Upper lobe of right lung (tissue), 1 donor: ENCODE measurements around the gene ACOXL. TPM values are rescaled to one million over a fixed set of nuclear protein-coding genes. Genes with fewer than 3 reads are reported as not detected.

ENCODE experiments used
- ATAC-seq: fragments of 200-7000 bp; cut with Tn5 transposase; one replicate; pipeline ENCODE4 v1.9.1; 2020; ENCODE audit warnings: mild to moderate bottlenecking, moderate library complexity
- DNase-seq: peaks from one replicate; pipeline ENCODE4 v3.0.0-alpha.2; 2020
- H3K27ac ChIP-seq: fragments of 200-600 bp; one replicate; pipeline ENCODE4 v1.8.0; 2022
- H3K27me3 ChIP-seq: fragments of 200-600 bp; one replicate; pipeline ENCODE4 v1.8.0; 2022; ENCODE audit warnings: mild to moderate bottlenecking
- H3K36me3 ChIP-seq: fragments of 200-600 bp; one replicate; pipeline ENCODE4 v1.8.0; 2022
- H3K4me1 ChIP-seq: fragments of 200-600 bp; one replicate; pipeline ENCODE4 v1.8.0; 2022
- H3K4me3 ChIP-seq: fragments of 200-600 bp; one replicate; pipeline ENCODE4 v1.8.0; 2022; ENCODE audit warnings: mild to moderate bottlenecking
- H3K9me3 ChIP-seq: fragments of 200-600 bp; one replicate; pipeline ENCODE4 v1.8.0; 2022
- intact Hi-C: fragments of 100-400 bp; cut with DNase I; formaldehyde crosslinking; loops from one replicate; pipeline ENCODE4 v1.11.0; 2022
- total RNA-seq: library from RNA; stranded (reverse); fragmentation: NEBNext Ultra II Directional; extraction: Animal tissue kit (Norgen Biotek cat#: 25700); gene quantifications from one replicate; pipeline ENCODE4 v1.2.1, GENCODE V29; 2021
- TF ChIP-seq, protein P1 (sequence below): fragments of 200-600 bp; IDR thresholded peaks from one replicate; pipeline ENCODE4 v1.8.0; 2022; ENCODE audit warnings: antibody characterized with exemption
- donor health status: DM: no; HTN: yes; CAD: no; lungs with severe emphysema.

Gene ACOXL
- total RNA-seq, 1 donor from 2014 or later = 47.5 TPM

DNA sequence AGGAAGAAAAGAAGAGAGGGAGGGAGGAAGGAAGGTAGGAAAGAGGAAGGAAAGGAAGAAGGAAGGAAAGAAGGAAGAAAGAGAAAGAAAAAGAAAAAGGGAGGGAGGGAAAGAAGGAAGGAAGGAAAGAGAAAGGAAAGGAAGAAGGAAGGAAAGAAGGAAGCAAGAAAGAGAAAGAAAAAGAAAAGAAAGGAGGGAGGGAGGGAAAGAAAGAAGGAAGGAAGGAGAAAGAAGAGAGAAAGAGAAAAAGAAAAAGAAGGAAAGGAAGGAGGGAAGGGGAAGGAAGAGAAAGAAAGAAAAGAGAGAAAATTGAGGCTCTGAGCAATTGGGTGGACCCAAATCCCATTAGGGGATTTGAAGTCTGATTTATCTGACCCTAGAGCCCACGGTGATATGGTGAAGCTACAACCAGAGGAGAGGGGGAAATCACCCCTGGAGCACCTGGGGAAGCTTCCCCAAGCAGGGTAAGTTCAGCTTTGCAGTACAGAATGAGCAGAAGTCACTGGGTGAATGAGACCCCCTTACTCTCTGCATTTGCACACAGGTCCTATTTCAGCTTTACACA is 210.8 kb downstream of the ACOXL start:
- no peaks in the 10 kb centered on the region for H3K9me3 ChIP-seq
- intact Hi-C loops = no loop called here
- peaks cover 7% of the 10 kb centered on the region for H3K4me1 ChIP-seq
- H3K36me3 ChIP-seq = no peaks in the 10 kb centered on the region
- TF ChIP-seq, protein P1, sequence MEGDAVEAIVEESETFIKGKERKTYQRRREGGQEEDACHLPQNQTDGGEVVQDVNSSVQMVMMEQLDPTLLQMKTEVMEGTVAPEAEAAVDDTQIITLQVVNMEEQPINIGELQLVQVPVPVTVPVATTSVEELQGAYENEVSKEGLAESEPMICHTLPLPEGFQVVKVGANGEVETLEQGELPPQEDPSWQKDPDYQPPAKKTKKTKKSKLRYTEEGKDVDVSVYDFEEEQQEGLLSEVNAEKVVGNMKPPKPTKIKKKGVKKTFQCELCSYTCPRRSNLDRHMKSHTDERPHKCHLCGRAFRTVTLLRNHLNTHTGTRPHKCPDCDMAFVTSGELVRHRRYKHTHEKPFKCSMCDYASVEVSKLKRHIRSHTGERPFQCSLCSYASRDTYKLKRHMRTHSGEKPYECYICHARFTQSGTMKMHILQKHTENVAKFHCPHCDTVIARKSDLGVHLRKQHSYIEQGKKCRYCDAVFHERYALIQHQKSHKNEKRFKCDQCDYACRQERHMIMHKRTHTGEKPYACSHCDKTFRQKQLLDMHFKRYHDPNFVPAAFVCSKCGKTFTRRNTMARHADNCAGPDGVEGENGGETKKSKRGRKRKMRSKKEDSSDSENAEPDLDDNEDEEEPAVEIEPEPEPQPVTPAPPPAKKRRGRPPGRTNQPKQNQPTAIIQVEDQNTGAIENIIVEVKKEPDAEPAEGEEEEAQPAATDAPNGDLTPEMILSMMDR = no peak
- no peak overlapping the region for H3K27ac ChIP-seq
- no peak overlapping the region for H3K4me3 ChIP-seq
- H3K27me3 ChIP-seq = no peaks in the 10 kb centered on the region
- ATAC-seq = no peak
- no peak for DNase-seq

DNA sequence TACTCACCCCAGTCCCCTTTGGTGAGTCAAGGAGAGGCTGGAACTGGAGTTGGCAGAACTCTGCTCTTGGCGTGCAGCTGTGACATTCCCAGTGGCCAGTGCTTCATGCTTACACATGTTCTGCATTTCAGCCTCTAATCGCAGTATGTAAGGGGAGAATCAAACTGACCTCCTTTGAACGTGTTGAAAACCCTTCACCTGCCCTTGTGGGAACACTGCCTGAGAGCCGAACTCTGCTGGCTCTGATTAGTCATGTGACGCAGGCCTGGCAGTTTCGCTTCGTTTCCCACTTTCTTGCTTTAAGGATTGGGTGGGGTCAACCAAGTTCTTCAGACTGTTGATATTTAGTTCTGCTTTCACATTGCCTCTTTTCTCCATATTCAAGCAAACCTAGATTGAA is 214.5 kb downstream of the ACOXL start:
- no peak overlapping the region for H3K27ac ChIP-seq
- ATAC-seq (peak; percentile 91), DNase-seq (no peak)
- TF ChIP-seq, protein P1 = no peak
- no peaks in the 10 kb centered on the region for H3K27me3 ChIP-seq
- H3K4me1 ChIP-seq = peaks cover 10% of the 10 kb centered on the region
- no peaks in the 10 kb centered on the region for H3K36me3 ChIP-seq
- H3K4me3 ChIP-seq = no peak overlapping the region
- H3K9me3 ChIP-seq = no peaks in the 10 kb centered on the region
- intact Hi-C loops = no loop called here

DNA sequence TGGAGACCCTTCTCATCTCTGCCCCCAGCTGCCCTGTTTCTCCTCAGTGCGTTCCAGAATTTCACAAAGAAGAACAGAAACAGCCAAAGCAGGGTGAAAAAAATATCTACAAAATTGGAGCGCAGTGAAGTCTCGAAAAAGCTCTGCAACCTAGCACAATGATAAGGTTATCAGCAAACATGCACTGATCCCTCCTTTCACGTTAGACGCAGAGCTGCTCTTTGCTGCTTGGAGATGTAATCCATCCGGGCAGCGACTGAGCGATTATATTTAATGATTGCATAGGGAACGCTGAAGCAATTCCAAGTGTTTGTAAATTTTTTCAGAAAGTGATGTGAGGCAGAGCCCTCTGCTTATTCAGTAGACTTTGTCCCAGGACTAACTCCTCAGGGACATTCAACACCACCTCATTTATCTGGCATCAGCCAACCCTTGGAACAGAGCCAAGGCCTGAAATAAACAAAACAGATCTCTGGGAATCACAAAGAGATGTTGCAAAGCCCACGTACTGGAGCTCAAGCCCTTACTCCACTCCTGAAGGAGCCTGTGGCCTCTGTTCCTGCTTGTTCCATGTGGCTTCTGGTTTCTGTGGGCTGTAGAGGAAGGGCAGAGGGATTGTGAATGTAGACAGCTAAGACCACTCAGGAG is 215.8 kb downstream of the ACOXL start:
- no peak overlapping the region for H3K27ac ChIP-seq
- H3K4me1 ChIP-seq = peaks cover 10% of the 10 kb centered on the region
- no peak overlapping the region for H3K4me3 ChIP-seq
- H3K27me3 ChIP-seq = no peaks in the 10 kb centered on the region
- TF ChIP-seq, protein P1 = no peak
- ATAC-seq (peak; percentile 26), DNase-seq (no peak)
- no peaks in the 10 kb centered on the region for H3K9me3 ChIP-seq
- intact Hi-C loops = no loop called here
- no peaks in the 10 kb centered on the region for H3K36me3 ChIP-seq

DNA sequence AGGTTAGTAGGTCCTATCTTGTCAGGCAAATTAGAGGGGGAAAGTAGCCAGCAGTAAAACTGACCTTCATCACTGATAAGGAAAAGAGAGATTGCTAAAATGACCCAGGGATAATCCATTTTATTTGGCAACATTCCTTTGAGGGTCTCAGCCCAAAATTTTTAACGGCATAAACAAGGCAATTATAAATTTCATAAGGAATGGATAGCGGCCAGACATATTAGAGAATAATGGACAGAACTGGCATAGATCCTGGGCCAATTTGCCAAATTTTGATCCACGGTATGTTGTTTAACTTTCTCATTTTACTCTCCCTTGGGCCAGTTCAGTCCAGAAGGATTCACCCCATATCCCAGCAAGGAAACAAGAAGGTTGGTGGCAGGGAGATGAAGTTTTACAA is 217.9 kb downstream of the ACOXL start:
- intact Hi-C loops = no loop called here
- TF ChIP-seq, protein P1 = no peak
- Histone ChIP-seq H3K4me1 (peaks cover 10% of the 10 kb centered on the region), H3K9me3 (no peaks in the 10 kb centered on the region), H3K36me3 (no peaks in the 10 kb centered on the region), H3K4me3 (no peak overlapping the region), H3K27ac (no peak overlapping the region), H3K27me3 (no peaks in the 10 kb centered on the region)
- DNase-seq (no peak), ATAC-seq (no peak)

DNA sequence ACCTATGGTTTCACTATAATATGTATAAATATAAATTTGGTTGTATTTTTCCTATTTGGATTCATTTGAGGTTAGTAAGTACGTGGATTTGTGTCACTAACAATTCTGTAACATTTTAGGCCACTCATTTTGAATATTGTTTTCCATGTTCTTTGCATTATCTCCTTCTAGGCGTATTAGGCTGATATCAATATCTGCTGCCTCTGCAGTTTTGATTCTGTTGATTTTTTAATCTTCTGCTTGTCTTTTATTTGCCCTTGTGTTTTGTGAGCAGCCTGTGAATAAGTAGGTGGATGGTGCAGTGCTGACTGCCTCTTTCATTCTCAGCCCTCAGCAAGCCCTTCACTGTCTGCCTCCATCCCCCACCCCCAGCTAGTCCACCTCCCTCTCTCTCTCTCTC is 222.7 kb downstream of the ACOXL start:
- no peak for DNase-seq
- ATAC-seq = no peak
- intact Hi-C loops = no loop called here
- TF ChIP-seq, protein P1 = no peak
- H3K4me1 ChIP-seq = no peaks in the 10 kb centered on the region
- H3K27me3 ChIP-seq = no peaks in the 10 kb centered on the region
- H3K9me3 ChIP-seq = no peaks in the 10 kb centered on the region
- no peaks in the 10 kb centered on the region for H3K36me3 ChIP-seq
- H3K4me3 ChIP-seq = no peak overlapping the region
- no peak overlapping the region for H3K27ac ChIP-seq
